GM15510 (cell line): ENCODE data around the gene GALP.
"Not testable (repeated sequence)": the region's sequence is repeated elsewhere in the genome, so short reads cannot be mapped to it uniquely, and the experiment has no call there.

Experiments
- POLR2A ChIP-seq: IDR thresholded peaks from 3 replicates; pipeline ENCODE4 v1.6.1; 2011; ENCODE audit warnings: borderline replicate concordance; ENCODE audit not compliant: insufficient read length; ENCODE audit errors: extremely low read depth

Gene GALP

DNA sequence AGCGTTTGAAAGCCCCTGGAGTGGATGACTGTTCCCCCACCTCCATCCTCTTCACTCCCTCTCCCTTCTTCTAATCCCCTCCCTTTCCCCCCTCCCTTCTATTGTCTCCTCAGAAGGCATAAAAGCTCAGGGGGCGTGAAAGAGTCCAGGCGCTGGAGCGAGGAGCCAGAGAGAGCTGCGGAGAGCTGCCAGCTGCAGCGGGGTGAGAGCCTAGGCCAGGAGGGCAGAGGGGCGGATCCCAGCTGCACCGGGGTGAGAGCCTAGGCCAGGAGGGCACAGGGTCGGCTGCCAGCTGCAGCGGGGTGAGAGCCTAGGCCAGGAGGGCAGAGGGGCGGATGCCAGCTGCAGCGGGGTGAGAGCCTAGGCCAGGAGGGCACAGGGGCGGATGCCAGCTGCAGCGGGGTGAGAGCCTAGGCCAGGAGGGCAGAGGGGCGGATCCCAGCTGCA is at the start of gene GALP:
GALP (plus strand) TSS at position 148 of the 447 bp plus-strand sequence. CDS start 1,101 bp downstream, outside the sequence.
- not testable (repeated sequence) for TF ChIP-seq POLR2A

DNA sequence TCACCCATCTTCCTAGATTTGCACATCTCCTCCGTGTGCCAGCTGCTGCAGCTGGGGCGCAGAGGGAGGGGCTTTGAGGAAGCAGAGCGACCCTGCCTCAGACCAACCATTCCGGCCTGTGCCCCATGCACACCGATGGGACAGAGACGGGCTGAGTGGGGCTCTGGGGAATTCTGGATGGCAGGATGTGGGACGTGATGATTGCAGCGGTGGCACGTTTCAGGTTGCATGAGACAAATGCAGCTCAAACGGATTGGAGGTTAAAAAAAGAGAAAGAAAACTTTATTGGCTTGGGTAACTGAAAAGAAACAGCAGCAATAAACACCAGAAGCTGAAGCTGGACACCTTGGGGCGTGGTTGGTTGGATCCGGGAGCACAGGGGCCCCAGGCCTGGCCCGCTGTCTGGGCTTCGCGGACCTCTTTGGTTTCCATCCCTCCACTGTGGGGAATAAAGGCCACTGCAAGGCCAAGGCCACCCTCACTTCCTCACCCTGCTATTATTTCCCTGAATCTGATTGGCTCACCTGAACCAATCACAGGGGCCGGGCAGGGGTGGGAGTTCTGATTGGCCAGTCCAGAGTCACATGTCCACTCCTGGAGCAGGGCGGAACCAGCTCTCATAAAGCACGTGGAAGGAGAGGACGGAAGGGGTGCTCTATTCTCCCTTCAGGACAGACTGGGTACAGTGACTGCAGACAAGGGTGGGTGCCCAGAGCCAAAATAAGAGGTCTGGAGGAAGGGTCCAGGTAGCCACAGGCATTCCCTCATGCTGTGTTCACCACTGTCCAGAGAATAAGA is 48.6 kb upstream of the GALP start:
- no peak for TF ChIP-seq POLR2A

DNA sequence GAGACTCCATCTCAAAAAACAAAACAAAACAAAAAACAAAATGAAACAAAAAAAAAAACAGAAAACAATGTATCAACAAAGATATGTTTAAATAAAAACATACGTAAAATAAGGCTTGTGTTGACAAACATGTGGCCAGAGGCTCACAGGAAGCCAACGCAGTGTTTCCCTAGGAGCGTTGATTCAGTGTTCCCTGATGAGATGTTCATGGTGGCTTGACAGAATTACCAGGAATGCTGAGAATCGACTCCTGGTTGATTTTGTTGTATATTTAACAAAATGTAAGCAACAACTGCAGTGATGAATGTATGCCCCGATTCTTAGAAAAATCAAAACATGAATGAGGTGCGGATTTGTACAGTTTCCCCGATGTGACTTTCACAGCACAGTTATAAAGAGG is 45.8 kb upstream of the GALP start:
- no peak for TF ChIP-seq POLR2A

GRCh38 chr19:56131651-56132050 is 44.2 kb upstream of the GALP start:
- TF ChIP-seq POLR2A, result no peak

- no peak for TF ChIP-seq POLR2A
These were observed 43.4 kb upstream of the GALP start for GRCh38 chr19:56132316-56132822.

DNA sequence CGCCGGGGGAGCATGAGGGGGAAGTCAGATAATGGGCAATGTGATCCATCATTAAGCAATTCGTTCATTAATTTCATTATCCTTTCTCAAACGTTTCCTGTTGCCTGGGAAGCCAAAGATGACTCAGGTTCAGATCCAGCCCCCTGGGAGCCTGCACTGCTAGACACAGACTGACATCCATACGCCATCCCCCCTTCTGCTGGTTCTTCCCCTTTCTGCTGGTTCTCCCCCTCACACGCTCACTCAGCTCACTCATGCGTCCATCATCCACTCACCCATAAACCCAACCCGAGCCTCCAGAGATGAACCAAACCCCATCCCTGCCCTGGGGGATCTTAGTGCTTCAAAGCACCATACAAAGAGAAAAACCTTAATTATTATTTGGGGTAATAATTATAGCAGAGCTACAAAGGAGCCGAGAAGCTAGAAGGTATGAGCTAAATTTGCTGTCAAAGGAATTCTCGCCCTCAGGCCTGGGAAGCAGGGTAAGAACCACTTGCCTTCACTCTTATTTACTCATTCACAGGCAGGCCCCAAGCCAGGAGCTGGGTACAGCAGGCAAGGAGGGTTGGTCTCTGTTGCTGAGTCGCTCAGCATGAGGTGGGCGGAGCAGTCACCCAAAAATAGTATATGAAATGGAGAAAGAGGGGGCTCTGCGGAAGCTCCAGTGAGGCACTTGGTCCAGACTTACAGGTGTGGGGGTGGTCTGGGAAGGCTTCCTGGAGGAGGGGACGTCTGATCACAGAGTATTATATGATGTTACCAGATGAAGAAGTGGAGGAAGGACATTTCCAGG is 41.8 kb upstream of the GALP start:
- no peak for TF ChIP-seq POLR2A

GRCh38 chr19:56134654-56134921 is 41.2 kb upstream of the GALP start:
- TF ChIP-seq POLR2A, result no peak

DNA sequence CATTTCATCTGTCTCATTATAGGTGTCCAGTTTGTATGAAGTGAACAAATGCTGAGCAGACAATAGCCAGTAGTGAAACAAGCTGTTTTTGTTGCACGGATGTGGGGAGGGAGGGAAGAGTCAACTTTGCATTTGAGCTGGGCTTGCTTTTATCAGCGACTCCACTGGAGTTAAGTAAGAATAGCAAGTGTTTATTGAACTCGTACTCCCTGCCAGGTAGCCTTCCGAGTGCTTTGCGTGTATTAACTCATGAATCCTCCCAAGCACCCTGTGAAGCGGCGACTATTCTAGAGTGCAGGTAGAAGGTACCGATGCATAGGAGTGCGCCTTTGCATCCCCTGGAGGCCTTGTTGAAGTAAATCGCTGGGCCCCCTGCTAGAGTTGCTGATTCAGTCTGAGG is 39.4 kb upstream of the GALP start:
- TF ChIP-seq POLR2A, result no peak

DNA sequence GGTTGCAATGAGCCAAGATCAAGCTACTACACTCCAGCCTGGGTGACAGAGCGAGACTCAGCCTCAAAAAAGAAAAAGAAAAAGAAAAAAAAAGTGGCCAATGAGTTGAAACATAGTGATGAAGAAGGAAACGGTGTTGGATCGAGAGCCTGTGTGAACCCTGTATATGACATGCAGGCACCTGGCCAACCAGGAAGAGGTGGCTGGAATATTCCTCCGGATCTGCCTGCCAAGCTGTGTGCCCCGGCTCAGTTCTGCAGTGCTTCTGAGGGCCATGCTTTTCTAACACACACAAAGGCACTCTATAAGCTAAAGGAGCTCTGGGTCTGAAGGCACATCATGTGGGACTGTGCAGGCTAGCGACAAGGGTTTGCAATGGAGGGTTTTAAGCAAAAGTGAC is 38.4 kb upstream of the GALP start:
- TF ChIP-seq POLR2A, result no peak

DNA sequence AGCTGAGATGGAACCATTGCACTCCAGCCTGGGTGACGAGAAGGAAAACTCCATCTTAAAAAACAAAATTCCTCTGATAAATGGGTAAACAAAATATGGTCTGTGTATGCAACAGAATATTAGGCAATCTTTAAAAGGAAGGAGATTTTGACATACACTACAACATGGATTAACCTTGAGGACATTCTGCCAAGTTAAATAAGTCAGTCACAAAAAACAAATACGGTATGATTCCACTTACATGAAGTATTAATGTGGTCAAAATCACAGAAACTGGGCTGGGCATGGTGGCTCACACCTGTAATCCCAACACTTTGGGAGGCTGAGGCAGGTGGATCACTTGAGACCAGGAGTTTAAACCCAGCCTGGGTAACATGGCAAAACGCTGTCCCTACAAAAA is 37.7 kb upstream of the GALP start:
- no peak for TF ChIP-seq POLR2A

GRCh38 chr19:56139847-56140582 is 35.8 kb upstream of the GALP start:
- TF ChIP-seq POLR2A, result no peak

DNA sequence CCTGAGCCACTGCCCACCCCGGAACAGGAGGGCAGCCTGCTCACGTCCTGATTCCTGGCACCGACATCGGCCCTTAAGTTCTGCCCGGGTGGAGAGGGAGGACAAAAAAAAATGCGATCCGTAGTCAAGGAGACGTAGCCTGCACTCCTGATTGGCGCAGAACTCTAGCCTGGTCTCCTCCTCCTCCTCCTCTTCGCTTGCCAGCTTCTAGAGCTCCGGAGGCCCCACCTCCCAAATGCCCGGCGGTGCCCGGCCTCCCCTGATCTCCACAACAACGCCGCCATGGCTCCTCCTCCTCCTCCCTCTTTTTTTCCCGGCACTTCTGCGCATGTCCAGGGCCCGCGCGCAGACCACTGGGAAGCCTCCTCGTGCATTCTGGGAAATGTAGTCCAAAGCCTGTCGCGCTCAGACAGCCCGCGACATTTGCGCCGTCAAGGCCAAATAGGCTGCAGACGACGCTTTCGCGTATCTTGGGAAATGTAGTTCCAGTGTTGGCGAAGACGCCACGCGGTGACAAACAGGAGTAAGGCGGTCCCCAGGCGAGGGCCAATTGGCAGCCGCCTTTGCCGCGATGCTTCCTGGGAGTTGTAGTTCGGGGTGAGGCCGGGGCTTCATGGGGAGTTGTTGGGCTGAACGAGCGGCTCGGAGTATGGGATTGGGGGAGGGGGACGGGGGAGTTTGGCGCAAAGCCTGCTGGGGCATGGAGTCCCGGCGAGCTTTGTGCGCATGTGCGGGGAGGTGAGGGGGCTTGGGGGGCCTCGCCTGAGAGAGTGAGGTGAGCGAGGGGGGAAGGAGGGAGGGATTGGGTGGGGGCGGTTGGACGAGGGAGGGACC is 35.0 kb upstream of the GALP start, which contains the start of gene ZNF444:
ZNF444 (plus strand) TSS at position 705 of the 834 bp plus-strand sequence. CDS start 5,625 bp downstream, outside the sequence.
- peak; percentile 65 for TF ChIP-seq POLR2A

DNA sequence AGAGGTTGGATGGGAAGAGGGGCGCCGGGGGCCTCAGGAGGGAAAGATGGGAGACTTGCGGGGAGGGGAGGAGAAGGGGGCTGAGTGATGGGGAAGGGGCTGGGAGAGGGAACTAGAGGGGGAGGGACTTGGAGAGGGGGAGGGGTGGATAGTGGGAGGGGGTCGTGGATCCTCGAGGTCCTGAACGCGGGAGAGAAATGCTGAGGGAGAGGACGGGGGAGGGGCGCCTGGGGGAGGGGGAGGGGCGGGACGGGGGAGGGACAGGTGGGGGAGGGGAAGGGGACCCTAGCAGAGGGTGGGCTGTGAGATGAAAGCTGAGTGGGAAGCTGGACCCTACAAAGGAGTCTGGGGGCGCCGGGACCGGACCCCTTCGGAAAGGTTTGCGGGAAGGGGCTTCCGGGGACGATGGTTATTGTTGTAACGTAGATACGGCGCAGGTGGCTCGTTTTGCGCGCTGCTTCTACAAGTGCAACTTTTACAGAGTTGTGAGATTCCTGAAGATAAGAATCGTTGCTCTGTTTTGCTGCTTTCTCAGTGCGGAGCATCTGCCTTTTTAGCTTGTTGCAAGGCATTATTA is 34.3 kb upstream of the GALP start:
- no peak for TF ChIP-seq POLR2A
